ENCODE results near the gene MKKS.

- no peak for TF ChIP-seq CTCF (IDR thresholded peaks at IDR 0.05)
- TF ChIP-seq POLR2A (IDR thresholded peaks at IDR 0.05), result no peak
These were observed 44.2 kb upstream of the MKKS start for GRCh38 chr20:10478205-10478604.
